Measurements from ENCODE around the gene CLCA2.

GRCh38 chr1:86382878-86383277 is 41.1 kb upstream of the CLCA2 start:
- no peak for TF ChIP-seq CTCF (IDR thresholded peaks at IDR 0.05; ENCODE audit: low read depth, low read length)
- TF ChIP-seq POLR2A (IDR thresholded peaks at IDR 0.05; ENCODE audit: extremely low read depth, insufficient read length): no peak
- TF ChIP-seq MAX (IDR thresholded peaks at IDR 0.05; ENCODE audit: low read depth, low read length): no peak

All from NB4 (cell line).